Right renal pelvis (tissue), 4 donors: ENCODE measurements around the gene TPRX1. TPM values are rescaled to one million over a fixed set of nuclear protein-coding genes. Genes with fewer than 3 reads are reported as not detected.
"Not testable (repeated sequence)": the region's sequence is repeated elsewhere in the genome, so short reads cannot be mapped to it uniquely, and the experiment has no call there.

Experiments
- DNase-seq, 4 donors: peaks; one replicate each; pipeline ENCODE4 v3.0.0-alpha.2; 2013; ENCODE audit warnings: low read depth in 4 of 4, low spot score in 3 of 4, missing footprints in 1 of 4
- polyA plus RNA-seq, 4 donors: library from polyadenylated mRNA; unstranded; fragments of 120-200 nt; gene quantifications; one replicate each; pipeline ENCODE4 v1.2.1, GENCODE V29; 2013; ENCODE audit not compliant: insufficient read length in 4 of 4

Gene TPRX1
- polyA plus RNA-seq, 4 donors, result not detected

- DNase-seq, result no peak
Observed at GRCh38 chr19:47769534-47769933, 34.8 kb downstream of the TPRX1 start.

- no peak for DNase-seq
Observed at GRCh38 chr19:47768604-47769003, 35.7 kb downstream of the TPRX1 start.

- DNase-seq, result no peak
Observed at GRCh38 chr19:47767349-47767748, 37.0 kb downstream of the TPRX1 start.

- no peak for DNase-seq
Observed at GRCh38 chr19:47766670-47767069, 37.7 kb downstream of the TPRX1 start.

- DNase-seq, result no peak
Observed at GRCh38 chr19:47766359-47766620, 38.1 kb downstream of the TPRX1 start.

GRCh38 chr19:47765523-47766358, 38.6 kb downstream of the TPRX1 start:
- peak in 1 of 4 donors; percentile 50 for DNase-seq

GRCh38 chr19:47764705-47765104, 39.6 kb downstream of the TPRX1 start:
- not testable (repeated sequence) for DNase-seq

- no peak for DNase-seq
Observed at GRCh38 chr19:47762615-47763308, 41.6 kb downstream of the TPRX1 start.

GRCh38 chr19:47762151-47762550, 42.2 kb downstream of the TPRX1 start:
- DNase-seq, result no peak

GRCh38 chr19:47761566-47761965, 42.8 kb downstream of the TPRX1 start:
- no peak for DNase-seq

- no peak for DNase-seq
Observed at GRCh38 chr19:47760632-47760999, 43.7 kb downstream of the TPRX1 start.

- no peak for DNase-seq
Observed at GRCh38 chr19:47758443-47758804, 45.9 kb downstream of the TPRX1 start.

- DNase-seq, result no peak
Observed at GRCh38 chr19:47757617-47758442, 46.5 kb downstream of the TPRX1 start.

- DNase-seq, result no peak
Observed at GRCh38 chr19:47756953-47757608, 47.3 kb downstream of the TPRX1 start.

GRCh38 chr19:47756627-47756929, 47.8 kb downstream of the TPRX1 start:
- no peak for DNase-seq

- DNase-seq, result no peak
Observed at GRCh38 chr19:47755762-47756626, 48.4 kb downstream of the TPRX1 start.

- DNase-seq, result no peak
Observed at GRCh38 chr19:47755065-47755761, 49.1 kb downstream of the TPRX1 start.

GRCh38 chr19:47754206-47755064, 49.9 kb downstream of the TPRX1 start:
- no peak for DNase-seq
